Measurements from ENCODE around the gene PTPRN2.

DNA sequence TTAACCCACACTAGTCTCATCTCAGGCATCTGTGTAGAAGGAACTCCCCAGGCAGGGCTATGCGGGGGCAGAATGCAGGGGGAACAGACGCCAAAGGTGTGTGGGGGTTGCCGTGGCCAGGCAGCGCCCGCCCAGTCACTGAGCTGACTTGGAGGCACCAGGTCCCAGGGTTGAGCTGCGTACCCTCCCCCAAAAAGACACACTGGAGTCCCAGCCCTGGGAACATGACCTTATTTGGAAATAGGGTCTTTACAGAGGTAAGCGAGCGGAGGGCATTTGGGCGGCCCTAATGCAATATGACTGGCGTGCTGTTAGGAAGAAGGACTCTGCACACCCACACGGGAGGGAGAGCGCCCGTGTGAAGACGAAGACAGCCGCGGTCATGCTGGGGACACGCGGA is 976.3 kb downstream of the PTPRN2 start:
- TF ChIP-seq POLR2A (IDR thresholded peaks at IDR 0.05) = no peak
- TF ChIP-seq, protein P1, sequence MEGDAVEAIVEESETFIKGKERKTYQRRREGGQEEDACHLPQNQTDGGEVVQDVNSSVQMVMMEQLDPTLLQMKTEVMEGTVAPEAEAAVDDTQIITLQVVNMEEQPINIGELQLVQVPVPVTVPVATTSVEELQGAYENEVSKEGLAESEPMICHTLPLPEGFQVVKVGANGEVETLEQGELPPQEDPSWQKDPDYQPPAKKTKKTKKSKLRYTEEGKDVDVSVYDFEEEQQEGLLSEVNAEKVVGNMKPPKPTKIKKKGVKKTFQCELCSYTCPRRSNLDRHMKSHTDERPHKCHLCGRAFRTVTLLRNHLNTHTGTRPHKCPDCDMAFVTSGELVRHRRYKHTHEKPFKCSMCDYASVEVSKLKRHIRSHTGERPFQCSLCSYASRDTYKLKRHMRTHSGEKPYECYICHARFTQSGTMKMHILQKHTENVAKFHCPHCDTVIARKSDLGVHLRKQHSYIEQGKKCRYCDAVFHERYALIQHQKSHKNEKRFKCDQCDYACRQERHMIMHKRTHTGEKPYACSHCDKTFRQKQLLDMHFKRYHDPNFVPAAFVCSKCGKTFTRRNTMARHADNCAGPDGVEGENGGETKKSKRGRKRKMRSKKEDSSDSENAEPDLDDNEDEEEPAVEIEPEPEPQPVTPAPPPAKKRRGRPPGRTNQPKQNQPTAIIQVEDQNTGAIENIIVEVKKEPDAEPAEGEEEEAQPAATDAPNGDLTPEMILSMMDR (IDR thresholded peaks at IDR 0.05) = no peak
